GM10847 (cell line): ENCODE results near the gene TMEM135.

ENCODE experiments used
- POLR2A ChIP-seq: IDR thresholded peaks from 2 replicates; pipeline ENCODE4 v1.6.1; 2011; ENCODE audit not compliant: insufficient read length; ENCODE audit errors: extremely low read depth

TMEM135 gene

GRCh38 chr11:87280143-87280542 lies 242.4 kb downstream of the TMEM135 start:
- TF ChIP-seq POLR2A: no peak

GRCh38 chr11:87281496-87281895 lies 243.8 kb downstream of the TMEM135 start:
- TF ChIP-seq POLR2A: no peak

GRCh38 chr11:87284306-87284705 lies 246.6 kb downstream of the TMEM135 start:
- TF ChIP-seq POLR2A: no peak

- TF ChIP-seq POLR2A: no peak
Measured at GRCh38 chr11:87286338-87286737, 248.6 kb downstream of the TMEM135 start.

- TF ChIP-seq POLR2A: no peak
Measured at GRCh38 chr11:87290304-87290922, 252.7 kb downstream of the TMEM135 start.

GRCh38 chr11:87292598-87292997 lies 254.9 kb downstream of the TMEM135 start:
- no peak for TF ChIP-seq POLR2A

- no peak for TF ChIP-seq POLR2A
Measured at GRCh38 chr11:87295237-87295636, 257.5 kb downstream of the TMEM135 start.

GRCh38 chr11:87296627-87297026 lies 258.9 kb downstream of the TMEM135 start:
- TF ChIP-seq POLR2A: no peak

GRCh38 chr11:87298155-87298554 lies 260.4 kb downstream of the TMEM135 start:
- TF ChIP-seq POLR2A: no peak

GRCh38 chr11:87299041-87299481 lies 261.3 kb downstream of the TMEM135 start:
- TF ChIP-seq POLR2A: no peak

GRCh38 chr11:87300640-87301380 lies 263.1 kb downstream of the TMEM135 start:
- TF ChIP-seq POLR2A: no peak

- no peak for TF ChIP-seq POLR2A
Measured at GRCh38 chr11:87301785-87302540, 264.2 kb downstream of the TMEM135 start.

GRCh38 chr11:87304412-87304811 lies 266.7 kb downstream of the TMEM135 start:
- no peak for TF ChIP-seq POLR2A

- TF ChIP-seq POLR2A: no peak
Measured at GRCh38 chr11:87306262-87306851, 268.6 kb downstream of the TMEM135 start.

GRCh38 chr11:87307101-87307500 lies 269.4 kb downstream of the TMEM135 start:
- TF ChIP-seq POLR2A: no peak

GRCh38 chr11:87315229-87315628 lies 277.5 kb downstream of the TMEM135 start:
- TF ChIP-seq POLR2A: no peak

- TF ChIP-seq POLR2A: no peak
Measured at GRCh38 chr11:87316491-87316890, 278.8 kb downstream of the TMEM135 start.
